ENCODE measurements around the gene ACSF2.

ACSF2 gene

GRCh38 chr17:50448643-50449042 lies 22.6 kb downstream of the ACSF2 start:
- H3K4me3 ChIP-seq (ENCODE audit: low read depth in 1 of 2, low read length in 1 of 2): no peak overlapping the region
- TF ChIP-seq, protein P1, sequence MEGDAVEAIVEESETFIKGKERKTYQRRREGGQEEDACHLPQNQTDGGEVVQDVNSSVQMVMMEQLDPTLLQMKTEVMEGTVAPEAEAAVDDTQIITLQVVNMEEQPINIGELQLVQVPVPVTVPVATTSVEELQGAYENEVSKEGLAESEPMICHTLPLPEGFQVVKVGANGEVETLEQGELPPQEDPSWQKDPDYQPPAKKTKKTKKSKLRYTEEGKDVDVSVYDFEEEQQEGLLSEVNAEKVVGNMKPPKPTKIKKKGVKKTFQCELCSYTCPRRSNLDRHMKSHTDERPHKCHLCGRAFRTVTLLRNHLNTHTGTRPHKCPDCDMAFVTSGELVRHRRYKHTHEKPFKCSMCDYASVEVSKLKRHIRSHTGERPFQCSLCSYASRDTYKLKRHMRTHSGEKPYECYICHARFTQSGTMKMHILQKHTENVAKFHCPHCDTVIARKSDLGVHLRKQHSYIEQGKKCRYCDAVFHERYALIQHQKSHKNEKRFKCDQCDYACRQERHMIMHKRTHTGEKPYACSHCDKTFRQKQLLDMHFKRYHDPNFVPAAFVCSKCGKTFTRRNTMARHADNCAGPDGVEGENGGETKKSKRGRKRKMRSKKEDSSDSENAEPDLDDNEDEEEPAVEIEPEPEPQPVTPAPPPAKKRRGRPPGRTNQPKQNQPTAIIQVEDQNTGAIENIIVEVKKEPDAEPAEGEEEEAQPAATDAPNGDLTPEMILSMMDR (IDR thresholded peaks at IDR 0.05): no peak
- no peaks in the 10 kb centered on the region for H3K36me3 ChIP-seq
- no peak overlapping the region for H3K27ac ChIP-seq
- peaks cover 8 to 13% of the 10 kb centered on the region in 2 experiments for H3K4me1 ChIP-seq (ENCODE audit: control insufficient read depth in 1 of 2, insufficient read depth in 1 of 2, low read depth in 1 of 2, low read length in 1 of 2)
- no peaks in the 10 kb centered on the region for H3K9me3 ChIP-seq
- no peaks in the 10 kb centered on the region for H3K27me3 ChIP-seq

- no peaks in the 10 kb centered on the region for H3K36me3 ChIP-seq
These were observed 26.1 kb downstream of the ACSF2 start for GRCh38 chr17:50451943-50452629.

GRCh38 chr17:50452630-50453300 lies 26.7 kb downstream of the ACSF2 start:
- TF ChIP-seq, protein P1 (IDR thresholded peaks at IDR 0.05): no peak
- H3K9me3 ChIP-seq: no peaks in the 10 kb centered on the region
- H3K27me3 ChIP-seq: no peaks in the 10 kb centered on the region
- no peak overlapping the region for H3K4me3 ChIP-seq (ENCODE audit: low read depth in 1 of 2, low read length in 1 of 2)
- H3K4me1 ChIP-seq (ENCODE audit: control insufficient read depth in 1 of 2, insufficient read depth in 1 of 2, low read depth in 1 of 2, low read length in 1 of 2): peaks cover 8 to 13% of the 10 kb centered on the region in 2 experiments
- no peak overlapping the region for H3K27ac ChIP-seq
- no peaks in the 10 kb centered on the region for H3K36me3 ChIP-seq

More at GRCh38 chr17:50451943-50452629, 26.1 kb downstream of the ACSF2 start:
- no peak overlapping the region for H3K27ac ChIP-seq
- H3K4me3 ChIP-seq (ENCODE audit: low read depth in 1 of 2, low read length in 1 of 2): no peak overlapping the region
- no peaks in the 10 kb centered on the region for H3K27me3 ChIP-seq
- no peaks in the 10 kb centered on the region for H3K9me3 ChIP-seq
- TF ChIP-seq, protein P1 (IDR thresholded peaks at IDR 0.05): no peak
- H3K4me1 ChIP-seq (ENCODE audit: control insufficient read depth in 1 of 2, insufficient read depth in 1 of 2, low read depth in 1 of 2, low read length in 1 of 2): peaks cover 8 to 13% of the 10 kb centered on the region in 2 experiments

DNA sequence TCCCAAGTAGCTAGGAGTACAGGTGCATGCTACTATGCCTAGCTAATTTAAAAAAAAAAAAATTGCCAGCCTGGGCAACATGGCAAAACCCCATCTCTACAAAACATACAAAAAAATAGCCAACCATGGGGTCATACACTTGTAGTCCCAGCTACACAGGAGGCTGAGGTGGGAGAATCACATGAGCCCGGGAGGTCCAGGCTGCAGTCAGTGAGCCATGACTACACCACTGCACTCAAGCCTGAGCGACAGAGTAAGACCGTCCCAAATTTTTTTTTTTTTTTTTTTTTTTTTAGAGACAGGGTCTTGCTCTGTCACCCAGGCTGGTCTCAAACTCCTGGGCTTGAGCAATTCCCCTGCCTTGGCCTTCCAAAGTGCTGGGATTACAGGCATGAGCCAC lies 27.9 kb downstream of the ACSF2 start:
- Histone ChIP-seq H3K9me3 (no peaks in the 10 kb centered on the region), H3K4me3 (ENCODE audit: low read depth in 1 of 2, low read length in 1 of 2) (no peak overlapping the region), H3K27ac (no peak overlapping the region), H3K36me3 (no peaks in the 10 kb centered on the region), H3K27me3 (no peaks in the 10 kb centered on the region), H3K4me1 (ENCODE audit: control insufficient read depth in 1 of 2, insufficient read depth in 1 of 2, low read depth in 1 of 2, low read length in 1 of 2) (peaks cover 8 to 13% of the 10 kb centered on the region in 2 experiments)
- TF ChIP-seq, protein P1 (IDR thresholded peaks at IDR 0.05): no peak

GRCh38 chr17:50457621-50458020 lies 31.6 kb downstream of the ACSF2 start:
- Histone ChIP-seq H3K27me3 (no peaks in the 10 kb centered on the region), H3K4me3 (ENCODE audit: low read depth in 1 of 2, low read length in 1 of 2) (no peak overlapping the region), H3K4me1 (ENCODE audit: control insufficient read depth in 1 of 2, insufficient read depth in 1 of 2, low read depth in 1 of 2, low read length in 1 of 2) (peaks cover 4 to 8% of the 10 kb centered on the region in 2 experiments), H3K9me3 (no peaks in the 10 kb centered on the region), H3K27ac (no peak overlapping the region), H3K36me3 (no peaks in the 10 kb centered on the region)
- TF ChIP-seq, protein P1 (IDR thresholded peaks at IDR 0.05): no peak
